GM19463 (cell line): ENCODE data around the gene ADAM12.
A peak's percentile ranks its signal among the peaks of the same experiment; 100 is the strongest.

ENCODE experiments used
- ATAC-seq: cut with Tn5 transposase; IDR thresholded peaks from one replicate; pipeline ENCODE4 v1.9.1; 2021; ENCODE audit warnings: mild to moderate bottlenecking, moderate library complexity; ENCODE audit not compliant: unreplicated experiment

Gene ADAM12

GRCh38 chr10:126037946-126038345 is 350.3 kb downstream of the ADAM12 start:
- ATAC-seq = no peak

GRCh38 chr10:126036515-126036914 is 351.8 kb downstream of the ADAM12 start:
- ATAC-seq = no peak

- no peak for ATAC-seq
Measured at GRCh38 chr10:126034586-126034985, 353.7 kb downstream of the ADAM12 start.

- ATAC-seq = no peak
Measured at GRCh38 chr10:126029999-126030398, 358.3 kb downstream of the ADAM12 start.

GRCh38 chr10:126027692-126028091 is 360.6 kb downstream of the ADAM12 start:
- no peak for ATAC-seq

GRCh38 chr10:126022841-126023240 is 365.4 kb downstream of the ADAM12 start:
- ATAC-seq = no peak

GRCh38 chr10:126021833-126022500 is 366.3 kb downstream of the ADAM12 start:
- ATAC-seq = no peak

GRCh38 chr10:126017961-126018560 is 370.2 kb downstream of the ADAM12 start:
- no peak for ATAC-seq

- no peak for ATAC-seq
Measured at GRCh38 chr10:126016882-126017281, 371.4 kb downstream of the ADAM12 start.

GRCh38 chr10:126016156-126016805 is 372.0 kb downstream of the ADAM12 start:
- no peak for ATAC-seq

GRCh38 chr10:126015413-126015812 is 372.9 kb downstream of the ADAM12 start:
- ATAC-seq = no peak

GRCh38 chr10:126014309-126014708 is 374.0 kb downstream of the ADAM12 start:
- no peak for ATAC-seq

- peak; percentile 64 for ATAC-seq
Measured at GRCh38 chr10:126013489-126014281, 374.6 kb downstream of the ADAM12 start.

- no peak for ATAC-seq
Measured at GRCh38 chr10:126012485-126012884, 375.8 kb downstream of the ADAM12 start.

GRCh38 chr10:126011995-126012394 is 376.3 kb downstream of the ADAM12 start:
- ATAC-seq = no peak

GRCh38 chr10:126009650-126010049 is 378.6 kb downstream of the ADAM12 start:
- no peak for ATAC-seq

- ATAC-seq = no peak
Measured at GRCh38 chr10:126006906-126007305, 381.4 kb downstream of the ADAM12 start.

- no peak for ATAC-seq
Measured at GRCh38 chr10:126006264-126006663, 382.0 kb downstream of the ADAM12 start.

- ATAC-seq = no peak
Measured at GRCh38 chr10:126004752-126005151, 383.5 kb downstream of the ADAM12 start.

- ATAC-seq = no peak
Measured at GRCh38 chr10:126001576-126001975, 386.7 kb downstream of the ADAM12 start.

GRCh38 chr10:125999694-126000093 is 388.6 kb downstream of the ADAM12 start:
- no peak for ATAC-seq
